BE2C (cell line): ENCODE measurements around the gene MSLN.

Experiments
- DNase-seq: peaks from one replicate; pipeline ENCODE4 v3.0.0-alpha.2; 2020
- H3K27me3 ChIP-seq: fragments of 250-450 bp; sonication (Bioruptor Pico); 2 replicates; pipeline ENCODE4 v1.5.1; 2020; ENCODE audit warnings: mild to moderate bottlenecking
- H3K36me3 ChIP-seq: fragments of 250-450 bp; sonication (Bioruptor Pico); 2 replicates; pipeline ENCODE4 v1.5.1; 2020; ENCODE audit warnings: mild to moderate bottlenecking
- H3K4me1 ChIP-seq: fragments of 250-450 bp; sonication (Bioruptor Pico); 2 replicates; pipeline ENCODE4 v1.5.1; 2020
- H3K4me3 ChIP-seq: 2 replicates; pipeline ENCODE4 v1.5.1; 2011; ENCODE audit warnings: low read depth, low read length
- H3K9me3 ChIP-seq: fragments of 250-450 bp; sonication (Bioruptor Pico); 2 replicates; pipeline ENCODE4 v1.5.1; 2020
- TF ChIP-seq, protein P1 (sequence below): IDR thresholded peaks from 2 replicates; pipeline ENCODE4 v1.5.1; 2012; ENCODE audit warnings: mild to moderate bottlenecking, low read depth, low read length

MSLN gene

GRCh38 chr16:760065-760464 is 469 bp upstream of the MSLN start:
- TF ChIP-seq, protein P1, sequence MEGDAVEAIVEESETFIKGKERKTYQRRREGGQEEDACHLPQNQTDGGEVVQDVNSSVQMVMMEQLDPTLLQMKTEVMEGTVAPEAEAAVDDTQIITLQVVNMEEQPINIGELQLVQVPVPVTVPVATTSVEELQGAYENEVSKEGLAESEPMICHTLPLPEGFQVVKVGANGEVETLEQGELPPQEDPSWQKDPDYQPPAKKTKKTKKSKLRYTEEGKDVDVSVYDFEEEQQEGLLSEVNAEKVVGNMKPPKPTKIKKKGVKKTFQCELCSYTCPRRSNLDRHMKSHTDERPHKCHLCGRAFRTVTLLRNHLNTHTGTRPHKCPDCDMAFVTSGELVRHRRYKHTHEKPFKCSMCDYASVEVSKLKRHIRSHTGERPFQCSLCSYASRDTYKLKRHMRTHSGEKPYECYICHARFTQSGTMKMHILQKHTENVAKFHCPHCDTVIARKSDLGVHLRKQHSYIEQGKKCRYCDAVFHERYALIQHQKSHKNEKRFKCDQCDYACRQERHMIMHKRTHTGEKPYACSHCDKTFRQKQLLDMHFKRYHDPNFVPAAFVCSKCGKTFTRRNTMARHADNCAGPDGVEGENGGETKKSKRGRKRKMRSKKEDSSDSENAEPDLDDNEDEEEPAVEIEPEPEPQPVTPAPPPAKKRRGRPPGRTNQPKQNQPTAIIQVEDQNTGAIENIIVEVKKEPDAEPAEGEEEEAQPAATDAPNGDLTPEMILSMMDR, result no peak
- no peaks in the 10 kb centered on the region for H3K4me1 ChIP-seq

DNA sequence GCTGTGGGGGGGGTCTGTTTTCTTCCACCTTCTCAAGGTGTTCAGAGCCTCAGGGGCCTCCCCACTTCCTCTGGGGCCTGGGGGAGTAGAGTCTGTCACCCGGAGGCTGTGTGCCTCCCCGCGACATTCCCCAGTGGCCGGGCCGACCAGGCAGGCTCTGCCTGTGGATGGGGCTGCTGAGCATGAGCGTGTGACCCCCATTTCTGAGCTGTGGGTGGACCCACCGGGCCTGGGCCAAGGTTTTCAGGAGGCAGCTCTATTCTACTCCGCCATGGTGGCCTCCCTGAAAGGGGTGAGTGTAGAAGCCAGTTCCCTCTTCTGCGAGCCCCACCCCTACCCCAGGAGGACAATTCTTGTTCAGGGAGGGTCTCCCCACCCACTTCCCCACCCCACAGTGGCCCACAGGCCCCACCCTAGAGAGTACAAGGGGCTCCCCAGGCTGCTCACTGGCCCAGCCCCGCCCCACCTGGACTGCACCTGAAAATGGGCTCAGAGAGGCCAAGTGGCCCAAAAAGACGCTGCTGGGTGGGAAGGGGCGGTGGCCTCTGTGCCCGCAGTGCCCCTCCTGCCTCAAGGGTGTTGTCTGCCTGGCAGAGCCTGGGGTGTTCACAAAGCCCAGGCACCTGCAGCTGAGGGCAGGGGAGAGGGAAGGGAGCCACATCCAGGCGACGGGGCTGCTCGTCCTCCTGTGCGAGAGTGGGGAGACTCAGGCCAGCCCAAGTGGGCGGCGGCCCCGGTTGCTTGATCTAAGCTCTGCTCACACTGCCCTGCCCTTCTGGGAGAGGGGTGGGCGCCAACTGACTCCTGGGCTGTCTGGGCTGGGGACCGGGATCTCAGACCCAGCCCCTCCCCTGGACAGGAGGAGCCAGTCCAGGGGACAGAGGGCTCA is 1.3 kb downstream of the MSLN start:
- Histone ChIP-seq H3K4me1 (no peaks in the 10 kb centered on the region), H3K27me3 (no peaks in the 10 kb centered on the region), H3K9me3 (no peaks in the 10 kb centered on the region), H3K36me3 (no peaks in the 10 kb centered on the region), H3K4me3 (no peak overlapping the region)
- TF ChIP-seq, protein P1, result no peak
- no peak for DNase-seq

More at GRCh38 chr16:760065-760464, 469 bp upstream of the MSLN start:
- Histone ChIP-seq H3K4me3 (no peak overlapping the region), H3K36me3 (no peaks in the 10 kb centered on the region), H3K9me3 (no peaks in the 10 kb centered on the region), H3K27me3 (no peaks in the 10 kb centered on the region)
- no peak for DNase-seq

DNA sequence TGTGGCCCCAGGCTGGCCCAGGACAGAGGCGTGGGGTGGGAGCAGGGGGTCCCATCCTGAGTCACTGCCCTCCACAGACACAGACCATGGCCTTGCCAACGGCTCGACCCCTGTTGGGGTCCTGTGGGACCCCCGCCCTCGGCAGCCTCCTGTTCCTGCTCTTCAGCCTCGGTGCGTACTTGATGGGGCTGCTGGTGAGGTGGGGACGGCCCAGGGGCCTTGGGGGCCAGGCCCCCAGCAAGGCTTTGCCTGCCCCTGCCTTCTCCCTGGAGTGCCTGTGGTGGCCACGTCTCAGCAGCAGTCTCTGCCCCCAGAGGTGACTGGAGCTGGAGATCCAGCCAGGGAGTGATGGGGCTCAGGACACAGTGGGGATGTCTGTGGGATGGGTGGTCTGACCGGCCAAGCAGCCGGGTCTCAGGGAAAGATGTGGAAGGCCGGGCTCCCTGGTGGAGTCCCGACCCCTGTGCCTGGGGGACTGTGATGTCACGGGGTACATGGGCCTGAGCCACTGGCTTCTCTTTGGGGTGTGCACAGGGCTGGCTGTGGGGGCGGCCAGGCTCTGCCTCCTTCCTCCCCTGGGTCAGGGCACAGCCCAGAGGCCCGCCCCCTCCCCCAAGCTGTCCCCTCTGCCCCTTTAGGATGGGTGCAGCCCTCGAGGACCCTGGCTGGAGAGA is 2.2 kb downstream of the MSLN start:
- no peaks in the 10 kb centered on the region for H3K27me3 ChIP-seq
- DNase-seq, result no peak
- no peaks in the 10 kb centered on the region for H3K4me1 ChIP-seq
- no peak overlapping the region for H3K4me3 ChIP-seq
- no peaks in the 10 kb centered on the region for H3K36me3 ChIP-seq
- H3K9me3 ChIP-seq, result no peaks in the 10 kb centered on the region
- TF ChIP-seq, protein P1, result no peak

GRCh38 chr16:763369-764183 is 3.0 kb downstream of the MSLN start:
- Histone ChIP-seq H3K27me3 (no peaks in the 10 kb centered on the region), H3K4me3 (no peak overlapping the region), H3K4me1 (no peaks in the 10 kb centered on the region), H3K9me3 (no peaks in the 10 kb centered on the region), H3K36me3 (no peaks in the 10 kb centered on the region)
- TF ChIP-seq, protein P1, result no peak
- DNase-seq, result no peak

DNA sequence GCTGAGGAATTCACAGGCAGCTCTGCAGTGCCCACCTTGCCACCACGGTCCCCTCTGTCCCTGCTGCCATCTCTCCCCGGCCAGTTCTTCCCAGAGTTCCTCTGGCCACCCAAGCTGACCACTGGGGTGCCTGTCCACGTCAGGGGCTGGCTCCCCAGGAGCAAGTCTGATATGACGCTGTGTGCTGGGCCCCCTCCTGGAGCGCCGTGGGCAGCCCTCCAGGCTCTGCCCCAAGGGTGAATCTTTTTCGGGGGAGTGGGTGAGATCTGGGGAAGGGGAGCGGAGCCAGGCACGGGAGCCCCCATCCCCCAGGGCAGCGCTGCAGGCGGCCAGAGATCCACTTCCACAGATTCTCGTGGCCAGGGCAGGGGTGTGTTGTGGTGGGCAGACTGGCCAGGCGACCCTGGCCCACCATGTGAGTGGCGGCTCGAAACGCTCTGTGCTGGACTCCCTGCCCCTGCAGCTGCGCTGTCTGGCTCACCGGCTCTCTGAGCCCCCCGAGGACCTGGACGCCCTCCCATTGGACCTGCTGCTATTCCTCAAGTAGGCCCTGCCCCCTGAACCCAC is 3.7 kb downstream of the MSLN start:
- TF ChIP-seq, protein P1, result no peak

More for the DNA sequence above, 3.7 kb downstream of the MSLN start:
- no peaks in the 10 kb centered on the region for H3K9me3 ChIP-seq
- H3K4me1 ChIP-seq, result no peaks in the 10 kb centered on the region
- no peak overlapping the region for H3K4me3 ChIP-seq
- H3K27me3 ChIP-seq, result no peaks in the 10 kb centered on the region
- no peak for DNase-seq
- no peaks in the 10 kb centered on the region for H3K36me3 ChIP-seq
